CD4-positive, alpha-beta T cell (primary cell): ENCODE measurements around the gene KCTD3. TPM values are rescaled to one million over a fixed set of nuclear protein-coding genes. Genes with fewer than 3 reads are reported as not detected.

Experiments used
- ATAC-seq: fragments of 200-7000 bp; cut with Tn5 transposase; one replicate; pipeline ENCODE4 v1.10.0; 2022; ENCODE audit warnings: mild to moderate bottlenecking; ENCODE audit not compliant: poor library complexity
- CTCF ChIA-PET: fragments of 350-600 bp; sonication (Branson Sonifier 250); formaldehyde crosslinking; loops from one replicate; lab custom pipeline; 2021; ENCODE audit warnings: antibody characterized with exemption, inconsistent platforms; lab: Charles Lee
- POLR2A ChIA-PET: fragments of 350-600 bp; sonication (Branson Sonifier 250); formaldehyde crosslinking; loops from one replicate; lab custom pipeline; 2021; ENCODE audit warnings: antibody characterized with exemption, inconsistent platforms; lab: Charles Lee
- DNase-seq, 14 experiments: peaks; one replicate each; pipeline ENCODE4 v3.0.0-alpha.2; 2013 to 2020; ENCODE audit warnings: mixed read lengths in 2 of 14
- H3K27ac ChIP-seq, 2 donors: one replicate each; pipeline versions ENCODE4 v1.5.1 to v1.7.0; 2013; ENCODE audit warnings: low read length in 2 of 2, low read depth in 1 of 2, mild to moderate bottlenecking in 1 of 2
- H3K27me3 ChIP-seq, 2 experiments: 1 replicate in 1 of 2; 2 replicates in 1 of 2; pipeline versions ENCODE4 v1.6.1 to v1.7.0; 2013; ENCODE audit warnings: low read length in 2 of 2, control low read depth in 1 of 2, mild to moderate bottlenecking in 1 of 2, moderate library complexity in 1 of 2; ENCODE audit not compliant: insufficient read depth in 2 of 2, control insufficient read depth in 1 of 2
- H3K36me3 ChIP-seq: one replicate; pipeline ENCODE4 v1.6.1; 2013; ENCODE audit warnings: low read length, control low read depth; ENCODE audit not compliant: insufficient read depth
- H3K4me1 ChIP-seq: one replicate; pipeline ENCODE4 v1.6.1; 2013; ENCODE audit warnings: low read length, control low read depth; ENCODE audit not compliant: insufficient read depth
- H3K4me3 ChIP-seq: one replicate; pipeline ENCODE4 v1.5.1; 2013; ENCODE audit warnings: mild to moderate bottlenecking, low read length, moderate library complexity
- H3K9me3 ChIP-seq, 2 experiments: 1 replicate in 1 of 2; 2 replicates in 1 of 2; pipeline versions ENCODE4 v1.6.1 to v1.7.0; 2013; ENCODE audit warnings: low read length in 2 of 2, mild to moderate bottlenecking in 2 of 2, control low read depth in 1 of 2, moderate library complexity in 1 of 2; ENCODE audit not compliant: control insufficient read depth in 1 of 2, insufficient read depth in 1 of 2
- H3K27ac Mint-ChIP-seq: one replicate; pipeline ENCODE4 v1.8.0; 2020; ENCODE audit warnings: mixed read lengths
- H3K27me3 Mint-ChIP-seq: one replicate; pipeline ENCODE4 v1.8.0; 2021; ENCODE audit warnings: mixed read lengths
- H3K36me3 Mint-ChIP-seq: one replicate; pipeline ENCODE4 v1.8.0; 2021; ENCODE audit warnings: low read depth, mixed read lengths
- H3K4me1 Mint-ChIP-seq: one replicate; pipeline ENCODE4 v1.8.0; 2021; ENCODE audit warnings: low read depth, mixed read lengths
- H3K4me3 Mint-ChIP-seq: one replicate; pipeline ENCODE4 v1.8.0; 2020; ENCODE audit warnings: mild to moderate bottlenecking, mixed read lengths
- H3K9me3 Mint-ChIP-seq: one replicate; pipeline ENCODE4 v1.8.0; 2020; ENCODE audit warnings: mixed read lengths
- CTCF ChIP-seq: fragments of 200-600 bp; IDR thresholded peaks from one replicate; pipeline ENCODE4 v1.8.0; 2022; ENCODE audit warnings: antibody characterized with exemption, mild to moderate bottlenecking
- intact Hi-C, 2 experiments: fragments of 100-400 bp; cut with DNase I in 1 of 2; cut with micrococcal nuclease in 1 of 2; formaldehyde crosslinking; loops; one replicate each; pipeline versions ENCODE4 v1.15.1 to v1.9.0; 2023 to 2025; cut with DNase I, micrococcal nuclease
- total RNA-seq, 174 experiments: library from RNA in 2 of 174; stranded (reverse) in 2 of 174; gene quantifications; one replicate each; pipeline ENCODE4 v1.2.3 and lab custom pipeline; 2021 to 2026

KCTD3 gene
- total RNA-seq, 2 experiments from 2014 or later = 3.0 to 4.8 TPM

GRCh38 chr1:215556996-215557395 lies 10.1 kb upstream of the KCTD3 start:
- Mint-ChIP-seq H3K27me3 (peaks cover 18% of the 10 kb centered on the region), H3K27ac (no peak overlapping the region), H3K36me3 (no peaks in the 10 kb centered on the region), H3K9me3 (peaks cover 14% of the 10 kb centered on the region), H3K4me3 (no peak overlapping the region), H3K4me1 (no peaks in the 10 kb centered on the region)
- CTCF ChIA-PET = no interaction called here
- Histone ChIP-seq H3K27me3 (no peaks in the 10 kb centered on the region), H3K9me3 (peaks cover 14 to 18% of the 10 kb centered on the region in 2 experiments), H3K36me3 (no peaks in the 10 kb centered on the region), H3K27ac (no peak overlapping the region), H3K4me1 (no peaks in the 10 kb centered on the region), H3K4me3 (no peak overlapping the region)
- TF ChIP-seq CTCF = no peak
- ATAC-seq (no peak), DNase-seq (no peak)
- intact Hi-C loops = no loop called here
- POLR2A ChIA-PET = no interaction called here

GRCh38 chr1:215557504-215557903 lies 9.6 kb upstream of the KCTD3 start:
- peaks cover 19% of the 10 kb centered on the region for H3K27me3 Mint-ChIP-seq
- ChIA-PET POLR2A (no interaction called here), CTCF (no interaction called here)
- H3K36me3 Mint-ChIP-seq = no peaks in the 10 kb centered on the region
- H3K27me3 ChIP-seq = peaks cover 0 to under 1% of the 10 kb centered on the region in 2 experiments
- no peak overlapping the region for H3K27ac Mint-ChIP-seq
- no peak for ATAC-seq
- no peaks in the 10 kb centered on the region for H3K36me3 ChIP-seq
- no peak overlapping the region for H3K4me3 ChIP-seq
- intact Hi-C loops = no loop called here
- H3K4me3 Mint-ChIP-seq = no peak overlapping the region
- no peaks in the 10 kb centered on the region for H3K4me1 ChIP-seq
- DNase-seq = no peak
- H3K9me3 Mint-ChIP-seq = peaks cover 14% of the 10 kb centered on the region
- H3K4me1 Mint-ChIP-seq = no peaks in the 10 kb centered on the region
- TF ChIP-seq CTCF = no peak
- H3K9me3 ChIP-seq = peaks cover 14 to 18% of the 10 kb centered on the region in 2 experiments
- no peak overlapping the region for H3K27ac ChIP-seq

- no peaks in the 10 kb centered on the region for H3K36me3 ChIP-seq
- H3K9me3 ChIP-seq = peaks cover 14 to 18% of the 10 kb centered on the region in 2 experiments
- intact Hi-C loops = no loop called here
- Mint-ChIP-seq H3K27me3 (peaks cover 19% of the 10 kb centered on the region), H3K36me3 (no peaks in the 10 kb centered on the region), H3K4me3 (no peak overlapping the region), H3K9me3 (peaks cover 12% of the 10 kb centered on the region), H3K4me1 (no peaks in the 10 kb centered on the region), H3K27ac (no peak overlapping the region)
- no peak overlapping the region for H3K27ac ChIP-seq
- ATAC-seq (no peak), DNase-seq (no peak)
- peaks cover 0 to 5% of the 10 kb centered on the region in 2 experiments for H3K27me3 ChIP-seq
- ChIA-PET CTCF (no interaction called here), POLR2A (no interaction called here)
- no peak overlapping the region for H3K4me3 ChIP-seq
- no peaks in the 10 kb centered on the region for H3K4me1 ChIP-seq
- no peak for TF ChIP-seq CTCF
These were observed 9.0 kb upstream of the KCTD3 start for GRCh38 chr1:215557992-215558626.
